Measurements from ENCODE around the gene EPS15. TPM values are rescaled to one million over a fixed set of nuclear protein-coding genes. Genes with fewer than 3 reads are reported as not detected.

Gene EPS15
- total RNA-seq, 1 experiment from 2014 or later = 37.1 TPM

GRCh38 chr1:51557168-51557567 lies 38.1 kb upstream of the EPS15 start:
- Mint-ChIP-seq H3K9me3 (no peaks in the 10 kb centered on the region), H3K4me1 (peaks cover 19% of the 10 kb centered on the region), H3K27me3 (ENCODE audit: low read depth) (no peaks in the 10 kb centered on the region), H3K36me3 (no peaks in the 10 kb centered on the region), H3K27ac (no peak overlapping the region), H3K4me3 (no peak overlapping the region)
- TF ChIP-seq FOXK1 (CRISPR knock-in tag; IDR thresholded peaks at IDR 0.05) = no peak
- TF ChIP-seq NR2C2 (CRISPR knock-in tag; IDR thresholded peaks at IDR 0.05) = no peak
- no peak for TF ChIP-seq ZNF121 (CRISPR knock-in tag; IDR thresholded peaks at IDR 0.05)
- TF ChIP-seq NFE2L1 (CRISPR knock-in tag; IDR thresholded peaks at IDR 0.05) = no peak
- no peak for TF ChIP-seq ZNF281 (CRISPR knock-in tag; IDR thresholded peaks at IDR 0.05)
- TF ChIP-seq ZNF671 (CRISPR knock-in tag; IDR thresholded peaks at IDR 0.05) = no peak
- no peak for TF ChIP-seq SMAD4 (CRISPR knock-in tag; IDR thresholded peaks at IDR 0.05)
- no peak for TF ChIP-seq OVOL2 (CRISPR knock-in tag; IDR thresholded peaks at IDR 0.05; ENCODE audit: borderline replicate concordance)
- ATAC-seq (no peak), DNase-seq (ENCODE audit: low spot score) (no peak)
- ChIA-PET CTCF (no interaction called here), POLR2A (no interaction called here)

DNA sequence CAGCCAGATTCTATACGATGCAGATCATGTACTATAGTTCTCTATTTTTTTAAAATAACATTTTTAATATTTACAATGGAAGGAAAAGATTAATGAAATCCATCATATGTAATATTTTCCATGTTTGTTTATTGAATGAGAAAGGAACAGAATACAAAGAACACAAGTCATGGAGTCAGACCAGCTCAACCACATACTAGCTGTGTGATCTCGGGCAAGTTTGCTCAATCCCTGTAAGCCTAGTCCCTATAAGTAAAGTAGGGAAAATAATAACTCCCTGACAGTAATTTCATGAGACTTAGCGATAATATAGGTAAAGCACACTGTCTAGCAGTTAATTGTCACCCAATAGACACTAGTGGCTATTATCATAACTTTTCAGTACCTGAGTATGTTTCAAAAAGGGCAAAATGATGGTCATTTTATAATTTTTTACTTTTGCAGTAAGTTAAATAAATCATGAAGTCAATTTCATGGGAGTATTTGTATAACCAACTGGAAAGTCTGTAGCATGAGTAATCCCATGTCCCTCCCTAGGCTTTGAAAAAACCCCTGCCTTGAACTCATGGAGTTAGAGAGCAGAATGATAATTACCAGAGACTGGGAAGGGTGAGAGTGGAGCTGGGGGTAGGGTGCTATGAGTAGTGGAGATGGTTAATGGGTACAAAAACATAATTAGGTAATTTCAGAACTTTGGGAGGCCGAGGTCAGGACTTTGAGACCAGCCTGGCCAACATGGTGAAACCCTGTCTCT lies 37.0 kb upstream of the EPS15 start:
- ATAC-seq = no peak
- Mint-ChIP-seq H3K36me3 (no peaks in the 10 kb centered on the region), H3K27ac (no peak overlapping the region), H3K9me3 (no peaks in the 10 kb centered on the region), H3K4me1 (peaks cover 19% of the 10 kb centered on the region), H3K27me3 (ENCODE audit: low read depth) (no peaks in the 10 kb centered on the region), H3K4me3 (no peak overlapping the region)
- ChIA-PET CTCF (no interaction called here), POLR2A (no interaction called here)
- TF ChIP-seq NFYB (CRISPR knock-in tag; conservative IDR thresholded peaks at IDR 0.05; ENCODE audit: low read depth) (no peak), ZNF263 (CRISPR knock-in tag; IDR thresholded peaks at IDR 0.05; ENCODE audit: low read depth) (no peak), CBFB (CRISPR knock-in tag; IDR thresholded peaks at IDR 0.05; ENCODE audit: low read depth) (no peak), ZNF281 (CRISPR knock-in tag; IDR thresholded peaks at IDR 0.05) (no peak), IRF1 (CRISPR knock-in tag; IDR thresholded peaks at IDR 0.05) (no peak), HMGXB4 (CRISPR knock-in tag; IDR thresholded peaks at IDR 0.05) (no peak), FOXJ3 (CRISPR knock-in tag; IDR thresholded peaks at IDR 0.05; ENCODE audit: borderline replicate concordance) (no peak)
- TF ChIP-seq, protein P1, sequence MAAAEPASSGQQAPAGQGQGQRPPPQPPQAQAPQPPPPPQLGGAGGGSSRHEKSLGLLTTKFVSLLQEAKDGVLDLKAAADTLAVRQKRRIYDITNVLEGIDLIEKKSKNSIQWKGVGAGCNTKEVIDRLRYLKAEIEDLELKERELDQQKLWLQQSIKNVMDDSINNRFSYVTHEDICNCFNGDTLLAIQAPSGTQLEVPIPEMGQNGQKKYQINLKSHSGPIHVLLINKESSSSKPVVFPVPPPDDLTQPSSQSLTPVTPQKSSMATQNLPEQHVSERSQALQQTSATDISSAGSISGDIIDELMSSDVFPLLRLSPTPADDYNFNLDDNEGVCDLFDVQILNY (CRISPR knock-in tag; IDR thresholded peaks at IDR 0.05) = no peak
- TF ChIP-seq, protein P2, sequence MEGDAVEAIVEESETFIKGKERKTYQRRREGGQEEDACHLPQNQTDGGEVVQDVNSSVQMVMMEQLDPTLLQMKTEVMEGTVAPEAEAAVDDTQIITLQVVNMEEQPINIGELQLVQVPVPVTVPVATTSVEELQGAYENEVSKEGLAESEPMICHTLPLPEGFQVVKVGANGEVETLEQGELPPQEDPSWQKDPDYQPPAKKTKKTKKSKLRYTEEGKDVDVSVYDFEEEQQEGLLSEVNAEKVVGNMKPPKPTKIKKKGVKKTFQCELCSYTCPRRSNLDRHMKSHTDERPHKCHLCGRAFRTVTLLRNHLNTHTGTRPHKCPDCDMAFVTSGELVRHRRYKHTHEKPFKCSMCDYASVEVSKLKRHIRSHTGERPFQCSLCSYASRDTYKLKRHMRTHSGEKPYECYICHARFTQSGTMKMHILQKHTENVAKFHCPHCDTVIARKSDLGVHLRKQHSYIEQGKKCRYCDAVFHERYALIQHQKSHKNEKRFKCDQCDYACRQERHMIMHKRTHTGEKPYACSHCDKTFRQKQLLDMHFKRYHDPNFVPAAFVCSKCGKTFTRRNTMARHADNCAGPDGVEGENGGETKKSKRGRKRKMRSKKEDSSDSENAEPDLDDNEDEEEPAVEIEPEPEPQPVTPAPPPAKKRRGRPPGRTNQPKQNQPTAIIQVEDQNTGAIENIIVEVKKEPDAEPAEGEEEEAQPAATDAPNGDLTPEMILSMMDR (IDR thresholded peaks at IDR 0.05) = no peak
- DNase-seq (ENCODE audit: low spot score) = no peak
